T-helper 1 cell treated with Interleukin-12 subunit alpha and Interleukin-12 subunit beta and Interleukin-4 antibody, amounts not matched to agents 30 ng/mL and 1 ng/mL, for 36 hours (primary cell): Measurements from ENCODE around the gene HES5. TPM values are rescaled to one million over a fixed set of nuclear protein-coding genes. Genes with fewer than 3 reads are reported as not detected.

ENCODE experiments used
- intact Hi-C: fragments of 100-400 bp; cut with micrococcal nuclease; formaldehyde crosslinking; loops from one replicate; pipeline ENCODE4 v1.15.1; 2024
- total RNA-seq: library from RNA; stranded (reverse); gene quantifications from 2 replicates; pipeline ENCODE4 v1.2.3, GENCODE V29; 2022

HES5 gene
- total RNA-seq, 1 donor from 2014 or later: not detected

- intact Hi-C loops: no loop called here
Observed at GRCh38 chr1:2518528-2518927, 11.5 kb downstream of the HES5 start.

- intact Hi-C loops: no loop called here
Observed at GRCh38 chr1:2517966-2518365, 12.1 kb downstream of the HES5 start.

- intact Hi-C loops: no loop called here
Observed at GRCh38 chr1:2516946-2517345, 13.1 kb downstream of the HES5 start.

- intact Hi-C loops: no loop called here
Observed at GRCh38 chr1:2516124-2516523, 13.9 kb downstream of the HES5 start.

GRCh38 chr1:2515763-2516080, 14.3 kb downstream of the HES5 start:
- intact Hi-C loops: no loop called here

GRCh38 chr1:2514863-2515762, 14.9 kb downstream of the HES5 start:
- intact Hi-C loops: no loop called here

GRCh38 chr1:2513939-2514652, 16.0 kb downstream of the HES5 start:
- intact Hi-C loops: no loop called here

- intact Hi-C loops: no loop called here
Observed at GRCh38 chr1:2512862-2513421, 17.1 kb downstream of the HES5 start.

GRCh38 chr1:2510366-2511155, 19.5 kb downstream of the HES5 start:
- intact Hi-C loops: no loop called here

- intact Hi-C loops: no loop called here
Observed at GRCh38 chr1:2509589-2509988, 20.5 kb downstream of the HES5 start.

GRCh38 chr1:2508751-2509150, 21.3 kb downstream of the HES5 start:
- intact Hi-C loops: no loop called here

GRCh38 chr1:2508180-2508579, 21.9 kb downstream of the HES5 start:
- intact Hi-C loops: no loop called here

GRCh38 chr1:2507744-2508155, 22.3 kb downstream of the HES5 start:
- intact Hi-C loops: no loop called here

GRCh38 chr1:2506901-2507565, 23.0 kb downstream of the HES5 start:
- intact Hi-C loops: no loop called here

GRCh38 chr1:2506007-2506860, 23.8 kb downstream of the HES5 start:
- intact Hi-C loops: no loop called here

- intact Hi-C loops: no loop called here
Observed at GRCh38 chr1:2505461-2505994, 24.5 kb downstream of the HES5 start.

- intact Hi-C loops: no loop called here
Observed at GRCh38 chr1:2504949-2505272, 25.2 kb downstream of the HES5 start.

GRCh38 chr1:2504225-2504948, 25.7 kb downstream of the HES5 start:
- intact Hi-C loops: no loop called here

GRCh38 chr1:2503554-2504224, 26.4 kb downstream of the HES5 start:
- intact Hi-C loops: no loop called here
